SKM-1 (cell line): ENCODE results near the gene MS4A4A.

Experiments used
- DNase-seq: peaks from one replicate; lab custom pipeline; 2025; ENCODE audit not compliant: unreplicated experiment; lab: John Stamatoyannopoulos, UW

MS4A4A gene

GRCh38 chr11:60345489-60345888 lies 65.0 kb downstream of the MS4A4A start:
- DNase-seq = no peak

GRCh38 chr11:60347084-60347797 lies 66.8 kb downstream of the MS4A4A start:
- no peak for DNase-seq

- DNase-seq = no peak
These were observed 67.7 kb downstream of the MS4A4A start for GRCh38 chr11:60348116-60348515.

GRCh38 chr11:60349990-60350389 lies 69.5 kb downstream of the MS4A4A start:
- no peak for DNase-seq

- DNase-seq = no peak
These were observed 77.3 kb downstream of the MS4A4A start for GRCh38 chr11:60357771-60358170.
